Fibroblast of skin of abdomen (primary cell): Measurements from ENCODE around the gene NXPE3.
"Not testable (repeated sequence)": the region's sequence is repeated elsewhere in the genome, so short reads cannot be mapped to it uniquely, and the experiment has no call there.

Experiments
- DNase-seq: peaks from one replicate; pipeline ENCODE4 v3.0.0-alpha.2; 2013

The NXPE3 gene

DNA sequence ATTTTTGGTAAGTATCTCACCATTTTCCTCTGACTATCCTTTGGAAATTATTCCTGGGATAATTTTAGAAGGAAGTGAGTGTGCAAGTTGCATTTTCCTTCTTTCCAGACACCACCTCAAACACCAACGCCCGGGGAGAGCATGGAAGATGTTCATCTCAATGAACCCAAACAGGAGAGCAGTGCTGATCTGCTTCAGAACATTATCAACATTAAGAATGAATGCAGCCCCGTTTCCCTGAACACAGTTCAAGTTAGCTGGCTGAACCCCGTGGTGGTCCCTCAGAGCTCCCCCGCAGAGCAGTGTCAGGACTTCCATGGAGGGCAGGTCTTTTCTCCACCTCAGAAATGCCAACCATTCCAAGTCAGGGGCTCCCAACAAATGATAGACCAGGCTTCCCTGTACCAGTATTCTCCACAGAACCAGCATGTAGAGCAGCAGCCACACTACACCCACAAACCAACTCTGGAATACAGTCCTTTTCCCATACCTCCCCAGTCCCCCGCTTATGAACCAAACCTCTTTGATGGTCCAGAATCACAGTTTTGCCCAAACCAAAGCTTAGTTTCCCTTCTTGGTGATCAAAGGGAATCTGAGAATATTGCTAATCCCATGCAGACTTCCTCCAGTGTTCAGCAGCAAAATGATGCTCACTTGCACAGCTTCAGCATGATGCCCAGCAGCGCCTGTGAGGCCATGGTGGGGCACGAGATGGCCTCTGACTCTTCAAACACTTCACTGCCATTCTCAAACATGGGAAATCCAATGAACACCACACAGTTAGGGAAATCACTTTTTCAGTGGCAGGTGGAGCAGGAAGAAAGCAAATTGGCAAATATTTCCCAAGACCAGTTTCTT is 74.2 kb downstream of the NXPE3 start:
- no peak for DNase-seq

DNA sequence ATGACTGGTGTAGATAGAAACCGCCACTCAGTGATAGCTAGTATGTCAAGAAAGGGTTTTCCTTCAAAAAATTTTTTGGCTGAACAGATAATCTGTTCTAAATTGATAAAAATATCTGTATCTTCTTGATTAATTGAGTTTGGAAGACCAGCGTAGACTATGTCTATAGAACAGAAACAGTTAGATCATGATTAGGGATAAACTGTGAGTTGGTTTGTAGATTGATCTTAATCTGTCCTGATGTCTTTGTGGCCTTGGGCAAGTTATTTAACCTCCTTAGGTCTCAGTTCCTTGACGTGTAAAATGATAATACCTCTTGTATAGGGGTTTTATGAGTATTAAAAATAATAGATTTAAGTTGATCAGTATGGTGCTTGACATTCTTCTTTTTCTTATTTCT is 75.0 kb downstream of the NXPE3 start:
- DNase-seq, result no peak

DNA sequence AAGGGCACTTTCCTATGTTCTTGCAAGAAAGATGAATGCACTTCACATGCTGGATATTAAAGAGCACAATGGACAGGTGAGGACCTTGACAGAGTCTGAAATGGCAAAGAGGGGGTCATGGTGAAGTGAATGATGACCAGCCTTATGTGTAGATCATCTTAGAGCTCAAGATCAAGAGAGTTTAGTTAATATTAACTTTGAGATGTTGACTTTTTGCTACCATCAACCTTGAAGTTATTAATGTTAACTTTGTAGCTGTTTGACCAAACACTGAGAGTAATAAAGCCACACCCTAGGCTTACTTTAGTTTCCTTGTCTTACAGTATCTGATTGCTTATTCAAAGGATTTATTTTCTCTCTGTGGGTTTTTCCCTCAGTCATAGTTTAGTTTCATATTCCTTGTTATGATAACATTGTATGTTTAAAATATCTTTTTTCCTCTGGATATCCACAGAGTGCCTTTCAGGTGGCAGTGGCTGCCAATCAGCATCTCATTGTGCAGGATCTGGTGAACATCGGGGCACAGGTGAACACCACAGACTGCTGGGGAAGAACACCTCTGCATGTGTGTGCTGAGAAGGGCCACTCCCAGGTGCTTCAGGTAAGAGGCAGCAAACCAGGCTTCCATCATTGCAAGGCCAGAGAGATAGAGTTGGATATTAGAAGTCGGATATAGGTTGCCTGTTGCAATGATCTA is 75.7 kb downstream of the NXPE3 start:
- DNase-seq, result no peak

DNA sequence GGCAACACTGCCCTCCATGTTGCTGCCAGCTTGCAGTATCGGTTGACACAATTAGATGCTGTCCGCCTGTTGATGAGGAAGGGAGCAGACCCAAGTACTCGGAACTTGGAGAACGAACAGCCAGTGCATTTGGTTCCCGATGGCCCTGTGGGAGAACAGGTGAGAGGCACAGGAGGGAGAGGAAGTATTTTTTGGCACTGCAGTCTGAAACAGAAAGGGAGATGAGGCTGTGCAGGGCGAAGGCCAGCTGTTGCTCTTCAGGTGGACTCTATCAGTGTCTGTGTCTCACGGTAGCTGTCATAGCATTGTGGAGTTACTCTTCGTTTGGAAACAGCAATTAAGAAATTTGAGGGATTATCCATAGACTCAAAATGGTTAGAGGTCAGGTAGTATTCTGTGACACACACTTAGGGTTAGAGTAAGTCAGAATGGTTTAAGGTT is 78.3 kb downstream of the NXPE3 start:
- DNase-seq, result no peak

DNA sequence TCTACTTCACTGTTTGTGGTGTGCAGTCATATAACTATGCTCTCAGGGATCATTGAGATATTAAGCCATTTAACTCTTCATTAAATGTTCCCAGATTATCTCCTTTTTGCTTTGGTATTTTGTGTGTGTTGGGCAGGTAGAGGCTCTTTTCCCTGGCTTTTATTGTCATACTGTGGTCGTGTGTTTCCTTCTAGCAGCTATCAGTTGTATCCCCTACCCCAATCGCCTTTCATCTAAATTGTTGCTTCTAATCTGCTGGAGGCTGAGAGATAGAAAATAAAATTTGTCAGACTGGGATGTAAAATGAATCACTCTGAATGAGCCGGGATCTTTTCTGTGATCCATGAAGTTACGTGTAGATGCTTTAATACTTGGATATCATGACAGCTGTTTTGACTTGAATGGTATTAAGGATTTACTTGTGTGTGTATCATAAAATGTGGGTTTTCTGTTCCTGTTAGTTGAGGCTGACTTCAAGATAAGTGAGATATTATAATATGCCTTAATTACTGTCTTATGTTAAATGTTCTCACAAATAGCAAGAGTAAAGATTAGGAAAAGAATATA is 79.5 kb downstream of the NXPE3 start:
- no peak for DNase-seq

DNA sequence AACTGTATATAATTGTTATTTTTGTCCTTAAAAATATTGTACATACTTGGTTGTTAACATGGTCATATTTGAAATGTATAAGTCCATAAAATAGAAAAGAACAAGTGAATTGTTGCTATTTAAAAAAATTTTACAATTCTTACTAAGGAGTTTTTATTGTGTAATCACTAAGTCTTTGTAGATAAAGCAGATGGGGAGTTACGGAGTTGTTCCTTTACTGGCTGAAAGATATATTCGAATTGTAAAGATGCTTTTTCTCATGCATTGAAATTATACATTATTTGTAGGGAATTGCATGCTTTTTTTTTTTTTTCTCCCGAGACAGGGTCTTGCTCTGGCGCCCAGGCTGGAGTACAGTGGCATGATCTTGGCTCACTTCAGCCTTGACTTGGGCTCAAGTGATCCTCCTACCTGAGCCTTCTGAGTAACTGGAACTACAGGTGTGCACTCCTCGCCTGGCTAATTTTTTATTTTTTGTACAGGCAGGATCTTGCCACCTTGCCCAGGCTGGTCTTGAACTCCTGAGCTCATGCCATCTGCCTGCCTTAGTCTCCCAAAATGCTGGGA is 81.0 kb downstream of the NXPE3 start:
- no peak for DNase-seq

DNA sequence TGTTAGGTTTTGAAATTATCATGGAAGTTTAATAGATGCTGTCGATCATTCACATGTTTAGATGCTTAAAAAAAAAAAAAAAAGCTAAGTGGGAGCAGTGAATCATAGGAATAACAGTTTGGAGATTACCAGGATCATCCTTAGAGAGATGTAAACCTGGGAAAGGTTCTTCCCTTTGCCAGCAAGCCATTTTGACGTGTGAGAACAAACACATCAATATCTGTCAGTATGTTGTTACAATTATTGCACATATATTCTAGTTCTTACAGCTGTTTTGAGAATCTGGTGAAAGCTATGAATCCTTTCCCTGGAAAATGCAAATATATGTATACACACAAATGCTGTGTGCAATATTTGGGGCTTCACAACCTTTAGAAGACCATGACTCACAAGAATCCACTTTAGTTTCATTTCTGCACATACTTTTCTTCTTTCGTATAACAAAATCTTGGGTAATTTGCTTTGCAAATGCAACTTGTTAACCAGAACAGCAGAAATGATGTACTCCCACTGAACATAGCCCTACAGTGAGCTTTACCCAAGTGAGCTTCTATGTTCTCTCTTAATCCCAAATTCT is 82.3 kb downstream of the NXPE3 start:
- no peak for DNase-seq

DNA sequence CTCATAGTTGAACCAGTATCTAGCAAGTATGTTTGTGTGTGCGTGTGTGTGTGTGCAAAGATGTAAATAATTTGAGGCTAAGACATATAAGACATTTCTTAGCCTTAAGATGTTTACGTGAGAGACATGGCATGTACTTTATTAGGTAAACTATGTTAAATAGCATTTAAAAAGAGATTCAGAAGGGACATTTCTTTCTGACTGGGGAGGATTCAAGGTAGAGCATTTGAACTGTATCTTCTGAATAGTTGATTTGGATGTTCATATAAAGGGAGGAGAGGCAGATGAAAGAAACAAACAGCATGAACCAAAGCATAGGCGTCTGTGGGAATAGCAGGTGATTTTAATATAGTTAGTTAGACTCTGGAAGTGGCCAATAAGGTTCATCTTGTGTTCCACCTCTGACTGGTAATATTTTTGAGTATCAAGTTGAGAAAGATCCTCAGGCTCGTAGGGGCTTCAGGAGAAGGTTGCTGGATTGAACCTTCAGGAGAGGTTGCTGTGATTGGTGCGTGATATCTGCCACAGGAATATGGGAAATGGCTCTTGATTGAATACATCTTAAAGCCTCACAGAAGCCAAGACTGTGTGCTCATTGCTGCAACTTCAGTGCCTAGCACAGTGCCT is 82.9 kb downstream of the NXPE3 start:
- no peak for DNase-seq

DNA sequence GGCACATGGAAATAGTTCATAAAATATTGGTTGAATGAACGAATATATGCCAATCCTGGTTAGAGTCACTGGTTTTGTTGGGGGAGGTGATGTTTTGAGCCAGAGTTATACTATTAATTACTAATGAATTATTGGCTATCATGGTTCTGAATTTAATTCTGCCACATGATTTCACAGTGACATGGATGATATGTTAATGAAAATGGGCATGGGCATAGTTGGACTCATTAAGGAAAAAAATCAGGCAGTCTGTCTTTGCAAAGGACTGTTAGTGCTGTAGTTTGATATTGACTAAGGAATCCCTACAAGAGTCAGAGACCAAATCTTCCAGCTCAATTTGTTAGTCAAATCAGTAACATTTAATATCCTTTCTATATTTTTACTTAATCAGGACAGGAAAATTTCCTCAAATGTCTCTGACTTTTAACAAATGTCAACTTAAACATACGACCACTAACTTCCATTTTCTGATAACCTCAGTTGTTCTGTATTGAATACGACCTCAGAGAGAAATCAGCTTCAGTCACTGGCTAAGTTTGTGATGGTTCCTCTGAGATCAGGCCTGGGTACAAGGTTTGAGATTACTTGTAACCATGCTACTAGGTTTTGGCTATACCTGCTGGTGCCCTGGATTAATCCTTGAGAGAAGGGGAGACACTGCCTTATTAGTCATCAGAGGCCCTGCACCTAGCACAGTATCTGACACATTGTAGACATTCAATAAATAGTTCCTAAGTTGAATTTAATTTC is 83.6 kb downstream of the NXPE3 start:
- no peak for DNase-seq

DNA sequence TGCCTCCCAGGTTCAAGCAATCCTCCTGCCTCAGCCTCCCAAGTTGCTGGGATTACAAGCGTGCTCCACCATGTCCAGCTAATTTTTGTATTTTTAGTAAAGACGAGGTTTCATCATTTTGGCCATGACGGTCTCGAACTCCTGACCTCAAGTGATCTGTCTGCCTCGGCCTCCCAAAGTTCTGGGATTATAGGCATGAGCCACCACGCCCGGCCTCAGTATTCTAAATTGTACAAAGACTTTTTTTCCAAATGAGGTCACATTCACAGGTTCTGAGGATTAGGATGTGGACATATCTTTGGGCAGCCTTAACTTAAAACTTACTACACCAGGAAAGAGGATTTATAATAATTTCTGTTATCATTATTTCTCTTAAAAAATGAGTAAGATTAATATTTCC is 85.9 kb downstream of the NXPE3 start:
- not testable (repeated sequence) for DNase-seq

DNA sequence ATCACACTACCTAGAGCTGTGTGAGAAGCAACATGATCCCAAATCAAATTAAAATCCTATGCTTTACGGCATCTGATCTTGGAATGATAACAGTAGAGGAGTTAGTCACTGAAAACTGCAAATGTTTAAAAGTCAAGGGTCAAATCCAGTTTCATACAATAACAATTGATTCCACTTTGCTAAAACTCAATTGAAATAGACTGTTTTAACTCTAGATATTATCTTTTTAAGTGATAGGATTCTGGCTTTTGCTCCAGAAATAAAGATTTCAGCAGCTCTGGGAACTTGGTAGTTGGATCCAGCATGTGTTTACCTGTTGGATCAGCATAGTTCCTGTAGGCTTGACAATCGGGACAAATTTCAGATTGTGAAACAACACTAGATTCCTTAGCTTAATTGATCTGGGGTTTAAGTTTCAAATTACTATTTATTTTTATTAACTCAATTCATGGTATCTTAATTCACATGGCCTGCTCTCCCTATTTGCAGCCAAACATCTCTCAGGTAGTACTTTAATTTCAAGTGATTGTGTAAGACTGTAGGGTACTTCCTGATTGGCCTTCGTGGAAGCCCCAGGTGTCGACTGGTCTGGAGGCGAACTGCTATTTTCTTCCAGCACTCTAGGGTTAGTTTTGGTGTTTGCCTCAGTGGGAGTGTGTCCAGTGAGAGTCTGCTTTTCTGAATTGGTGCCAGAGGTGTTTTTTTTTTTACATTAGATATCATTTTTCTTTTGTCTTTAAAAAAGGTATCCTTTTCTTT is 86.9 kb downstream of the NXPE3 start:
- no peak for DNase-seq

DNA sequence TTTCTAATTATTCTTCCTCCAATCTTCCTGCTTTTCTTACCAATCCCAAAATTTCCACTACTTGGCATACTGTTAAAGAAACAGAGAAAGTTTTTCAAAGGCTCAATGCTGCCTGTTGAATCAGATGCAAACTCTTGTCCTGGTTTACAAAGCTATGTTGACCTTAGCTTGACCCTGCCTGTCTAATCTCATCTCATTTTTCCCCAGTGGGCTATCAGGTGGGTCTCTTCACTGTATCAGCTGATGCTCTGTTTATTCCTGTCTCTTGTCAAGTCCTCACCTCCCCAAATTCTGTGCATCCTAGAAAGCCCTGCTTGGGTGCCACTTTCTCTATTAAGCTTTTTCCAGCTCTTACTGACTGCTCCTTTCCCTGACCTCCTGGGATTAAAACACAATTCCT is 88.5 kb downstream of the NXPE3 start:
- DNase-seq, result no peak

DNA sequence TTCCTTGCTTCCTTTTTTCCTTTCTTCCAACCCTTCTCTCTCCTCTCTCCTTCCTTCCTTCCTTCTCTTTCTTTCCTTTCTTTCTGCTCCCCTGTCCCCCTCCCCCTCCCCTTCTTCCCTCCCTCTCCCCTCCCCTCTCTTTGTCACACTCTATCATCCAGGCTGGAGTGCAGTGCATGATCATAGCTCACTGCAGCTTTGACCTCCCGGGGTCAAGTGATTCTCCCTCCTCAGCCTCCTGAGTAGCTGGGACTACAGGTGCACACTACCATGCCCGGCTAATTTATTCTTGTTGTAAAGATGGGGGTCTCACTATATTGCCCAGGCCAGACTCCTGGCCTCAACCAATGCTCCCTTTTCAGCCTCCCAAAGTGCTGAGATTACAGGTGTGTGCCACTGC is 89.0 kb downstream of the NXPE3 start:
- DNase-seq, result no peak

DNA sequence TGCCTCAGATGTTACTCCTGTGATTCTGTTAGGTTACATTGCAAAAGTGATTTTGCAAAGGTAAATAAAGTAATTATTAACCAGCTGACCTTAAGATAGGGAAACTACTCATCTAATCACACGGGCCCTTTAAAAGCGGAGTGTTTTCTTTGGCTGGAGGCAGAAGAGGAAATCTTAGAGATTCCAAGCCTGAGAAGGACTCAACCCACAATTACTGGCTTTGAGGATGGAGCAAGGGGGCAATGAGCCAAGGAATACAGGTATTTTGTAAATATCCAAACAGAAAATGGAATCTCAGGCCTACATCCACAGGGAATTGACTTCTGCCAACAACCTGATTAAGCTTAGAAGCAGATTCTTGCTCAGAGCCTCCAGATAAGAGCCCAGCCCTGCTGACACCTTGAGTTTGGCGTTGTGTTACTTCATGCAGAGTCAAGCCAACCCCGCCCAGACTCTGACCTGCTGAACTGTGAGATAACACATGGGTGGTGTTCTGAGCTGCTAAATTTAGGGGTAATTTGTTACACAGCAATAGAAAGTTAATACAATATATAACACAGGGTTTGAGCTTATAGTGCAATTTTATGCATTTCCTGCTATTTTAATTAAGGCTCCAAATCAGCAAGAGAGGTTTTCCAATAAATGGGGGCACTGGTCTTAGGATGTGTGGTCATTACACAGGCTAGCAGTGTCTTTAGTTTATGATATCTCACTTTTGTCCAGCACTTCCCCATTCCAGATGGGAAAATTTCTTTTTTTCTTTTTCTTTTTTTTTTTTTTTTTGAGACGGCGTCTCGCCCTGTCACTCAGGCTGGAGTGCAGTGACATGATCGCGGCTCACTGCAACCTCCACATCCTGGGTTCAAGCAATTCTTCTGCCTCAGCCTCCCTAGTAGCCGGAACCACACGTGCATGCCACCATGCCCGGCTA is 89.8 kb downstream of the NXPE3 start:
- DNase-seq, result no peak

DNA sequence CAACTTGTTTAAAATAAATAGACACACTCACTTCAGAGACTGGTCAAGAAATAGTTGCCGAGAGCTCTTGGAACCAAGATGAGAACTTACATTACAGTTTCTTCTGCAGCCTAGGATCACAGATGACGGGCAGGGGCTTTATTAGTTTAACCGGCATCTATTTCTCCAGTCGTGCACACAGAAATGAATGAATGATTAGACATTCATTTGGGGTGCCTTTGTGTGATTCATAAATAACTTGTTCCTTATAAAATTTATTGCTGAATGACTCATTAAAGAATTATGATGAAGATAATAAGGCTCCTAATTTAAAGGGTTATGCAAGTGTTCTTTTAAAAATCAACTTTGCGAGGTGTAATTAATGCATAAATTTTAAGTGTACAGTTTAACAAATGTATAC is 91.1 kb downstream of the NXPE3 start:
- peak; percentile 30 for DNase-seq

DNA sequence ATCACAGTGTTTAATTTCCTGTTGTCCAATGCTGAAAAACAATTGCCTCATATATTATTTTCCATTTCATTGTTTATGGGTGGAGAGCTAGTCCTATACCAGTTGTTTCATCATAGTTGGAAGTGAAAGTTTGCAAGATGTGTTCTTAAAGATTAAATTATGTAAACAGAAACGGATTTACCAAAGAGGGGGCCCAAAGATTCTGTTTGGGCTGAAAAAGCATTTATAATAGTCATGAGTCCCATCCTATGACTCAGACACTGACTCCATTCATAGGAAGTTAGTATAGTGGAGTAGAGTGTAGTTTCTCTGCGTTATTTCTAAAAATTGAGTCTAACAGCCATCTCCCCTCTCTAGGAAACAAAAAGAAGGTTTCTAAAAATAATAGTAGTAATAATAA is 94.6 kb downstream of the NXPE3 start:
- peak; percentile 29 for DNase-seq

DNA sequence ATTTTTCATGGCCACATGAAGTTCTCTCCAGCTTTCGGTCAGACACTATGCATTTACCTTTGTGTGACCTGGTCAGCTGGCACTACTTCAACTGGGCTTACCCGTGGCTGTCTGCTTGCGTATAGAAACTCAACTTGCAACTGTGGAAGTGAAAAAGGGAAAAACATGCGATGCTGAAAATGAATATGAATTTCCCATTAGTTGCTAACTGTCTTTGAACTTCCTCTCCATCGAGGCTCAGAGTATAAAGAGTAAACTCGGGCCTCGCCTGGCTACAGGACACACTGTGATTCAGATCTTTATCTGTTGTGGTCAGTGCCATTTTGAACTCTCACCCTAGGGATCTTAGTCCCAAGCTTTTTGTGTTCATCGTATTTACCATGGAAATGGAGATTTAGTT is 97.1 kb downstream of the NXPE3 start:
- DNase-seq, result no peak
